Measurements from ENCODE around the gene AGBL5. TPM values are rescaled to one million over a fixed set of nuclear protein-coding genes. Genes with fewer than 3 reads are reported as not detected.
A peak's percentile ranks its signal among the peaks of the same experiment; 100 is the strongest.

AGBL5 gene
- total and polyA plus RNA-seq, 9 of the 15 experiments (the other 6 are each of a cell fraction or from before 2014, with no cell fraction given): 3.3 to 52.7 (median 26.2) TPM

DNA sequence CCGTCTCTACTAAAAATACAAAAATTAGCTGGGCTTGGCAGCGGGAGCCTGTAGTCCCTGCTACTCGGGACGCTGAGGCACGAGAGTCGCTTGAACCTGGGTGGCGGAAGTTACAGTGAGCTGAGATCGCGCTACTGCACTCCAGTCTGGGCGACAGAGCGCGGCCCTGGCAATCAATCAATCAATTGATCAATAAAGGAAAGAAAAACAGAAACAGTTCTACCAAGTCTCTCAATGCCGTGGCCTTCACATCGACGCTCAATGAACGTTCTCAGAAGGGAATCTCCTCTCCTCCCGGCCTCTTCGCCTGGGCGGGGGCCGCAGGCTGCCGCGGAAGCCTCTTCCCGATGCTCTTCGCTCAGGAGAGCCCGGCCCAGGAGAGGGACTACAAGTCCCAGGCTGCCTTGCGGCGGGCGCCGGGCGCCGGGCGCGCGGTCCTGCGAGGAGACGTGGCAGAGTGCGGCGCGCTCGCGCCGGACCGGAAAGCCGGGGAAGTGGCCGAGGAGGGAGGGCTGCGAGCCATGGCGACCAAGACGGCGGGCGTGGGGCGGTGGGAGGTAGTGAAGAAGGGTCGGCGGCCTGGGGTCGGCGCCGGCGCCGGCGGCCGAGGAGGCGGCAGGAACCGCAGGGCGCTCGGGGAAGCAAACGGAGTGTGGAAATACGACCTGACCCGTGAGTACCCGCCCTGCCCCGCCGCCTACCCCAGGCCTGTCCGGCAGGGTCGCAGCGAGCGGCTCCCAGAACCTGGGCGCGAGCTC lies 18.8 kb upstream of the AGBL5 start, which contains the start of gene TMEM214 (continued):
- TF ChIP-seq CCAR2 (IDR thresholded peaks at IDR 0.05; ENCODE audit: low read depth, low read length) (no peak), MYNN (IDR thresholded peaks at IDR 0.05) (no peak), MYNN (CRISPR knock-in tag; IDR thresholded peaks at IDR 0.05) (no peak), PHB2 (IDR thresholded peaks at IDR 0.05; ENCODE audit: low read depth) (no peak), GATAD2A (IDR thresholded peaks at IDR 0.05) (no peak), ZNF584 (CRISPR knock-in tag; IDR thresholded peaks at IDR 0.05; ENCODE audit: low read depth) (no peak), JUNB (CRISPR knock-in tag; conservative IDR thresholded peaks at IDR 0.05) (no peak), ZNF644 (tag; IDR thresholded peaks at IDR 0.05; ENCODE audit: low read depth) (no peak), RFX5 (IDR thresholded peaks at IDR 0.05; ENCODE audit: low read depth, low read length) (no peak), NCOA6 (IDR thresholded peaks at IDR 0.05) (no peak), CTBP1 (IDR thresholded peaks at IDR 0.05; ENCODE audit: borderline replicate concordance) (peak; percentile 58; the same call in 1 of the 2 replicates), SP1 (CRISPR knock-in tag; IDR thresholded peaks at IDR 0.05) (no peak), TAL1 (IDR thresholded peaks at IDR 0.05) (no peak), SIN3B (IDR thresholded peaks at IDR 0.05; ENCODE audit: low read depth) (0 out of 2 replicates have a peak, but pooled peaks have one; percentile 39)
- TF ChIP-seq, protein P1, sequence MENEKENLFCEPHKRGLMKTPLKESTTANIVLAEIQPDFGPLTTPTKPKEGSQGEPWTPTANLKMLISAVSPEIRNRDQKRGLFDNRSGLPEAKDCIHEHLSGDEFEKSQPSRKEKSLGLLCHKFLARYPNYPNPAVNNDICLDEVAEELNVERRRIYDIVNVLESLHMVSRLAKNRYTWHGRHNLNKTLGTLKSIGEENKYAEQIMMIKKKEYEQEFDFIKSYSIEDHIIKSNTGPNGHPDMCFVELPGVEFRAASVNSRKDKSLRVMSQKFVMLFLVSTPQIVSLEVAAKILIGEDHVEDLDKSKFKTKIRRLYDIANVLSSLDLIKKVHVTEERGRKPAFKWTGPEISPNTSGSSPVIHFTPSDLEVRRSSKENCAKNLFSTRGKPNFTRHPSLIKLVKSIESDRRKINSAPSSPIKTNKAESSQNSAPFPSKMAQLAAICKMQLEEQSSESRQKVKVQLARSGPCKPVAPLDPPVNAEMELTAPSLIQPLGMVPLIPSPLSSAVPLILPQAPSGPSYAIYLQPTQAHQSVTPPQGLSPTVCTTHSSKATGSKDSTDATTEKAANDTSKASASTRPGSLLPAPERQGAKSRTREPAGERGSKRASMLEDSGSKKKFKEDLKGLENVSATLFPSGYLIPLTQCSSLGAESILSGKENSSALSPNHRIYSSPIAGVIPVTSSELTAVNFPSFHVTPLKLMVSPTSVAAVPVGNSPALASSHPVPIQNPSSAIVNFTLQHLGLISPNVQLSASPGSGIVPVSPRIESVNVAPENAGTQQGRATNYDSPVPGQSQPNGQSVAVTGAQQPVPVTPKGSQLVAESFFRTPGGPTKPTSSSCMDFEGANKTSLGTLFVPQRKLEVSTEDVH (IDR thresholded peaks at IDR 0.05; ENCODE audit: low read depth, partially characterized antibody): no peak
- TF ChIP-seq, protein P2, sequence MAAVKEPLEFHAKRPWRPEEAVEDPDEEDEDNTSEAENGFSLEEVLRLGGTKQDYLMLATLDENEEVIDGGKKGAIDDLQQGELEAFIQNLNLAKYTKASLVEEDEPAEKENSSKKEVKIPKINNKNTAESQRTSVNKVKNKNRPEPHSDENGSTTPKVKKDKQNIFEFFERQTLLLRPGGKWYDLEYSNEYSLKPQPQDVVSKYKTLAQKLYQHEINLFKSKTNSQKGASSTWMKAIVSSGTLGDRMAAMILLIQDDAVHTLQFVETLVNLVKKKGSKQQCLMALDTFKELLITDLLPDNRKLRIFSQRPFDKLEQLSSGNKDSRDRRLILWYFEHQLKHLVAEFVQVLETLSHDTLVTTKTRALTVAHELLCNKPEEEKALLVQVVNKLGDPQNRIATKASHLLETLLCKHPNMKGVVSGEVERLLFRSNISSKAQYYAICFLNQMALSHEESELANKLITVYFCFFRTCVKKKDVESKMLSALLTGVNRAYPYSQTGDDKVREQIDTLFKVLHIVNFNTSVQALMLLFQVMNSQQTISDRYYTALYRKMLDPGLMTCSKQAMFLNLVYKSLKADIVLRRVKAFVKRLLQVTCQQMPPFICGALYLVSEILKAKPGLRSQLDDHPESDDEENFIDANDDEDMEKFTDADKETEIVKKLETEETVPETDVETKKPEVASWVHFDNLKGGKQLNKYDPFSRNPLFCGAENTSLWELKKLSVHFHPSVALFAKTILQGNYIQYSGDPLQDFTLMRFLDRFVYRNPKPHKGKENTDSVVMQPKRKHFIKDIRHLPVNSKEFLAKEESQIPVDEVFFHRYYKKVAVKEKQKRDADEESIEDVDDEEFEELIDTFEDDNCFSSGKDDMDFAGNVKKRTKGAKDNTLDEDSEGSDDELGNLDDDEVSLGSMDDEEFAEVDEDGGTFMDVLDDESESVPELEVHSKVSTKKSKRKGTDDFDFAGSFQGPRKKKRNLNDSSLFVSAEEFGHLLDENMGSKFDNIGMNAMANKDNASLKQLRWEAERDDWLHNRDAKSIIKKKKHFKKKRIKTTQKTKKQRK (IDR thresholded peaks at IDR 0.05; ENCODE audit: borderline replicate concordance, low read depth, low read length): no peak
- TF ChIP-seq, protein P3, sequence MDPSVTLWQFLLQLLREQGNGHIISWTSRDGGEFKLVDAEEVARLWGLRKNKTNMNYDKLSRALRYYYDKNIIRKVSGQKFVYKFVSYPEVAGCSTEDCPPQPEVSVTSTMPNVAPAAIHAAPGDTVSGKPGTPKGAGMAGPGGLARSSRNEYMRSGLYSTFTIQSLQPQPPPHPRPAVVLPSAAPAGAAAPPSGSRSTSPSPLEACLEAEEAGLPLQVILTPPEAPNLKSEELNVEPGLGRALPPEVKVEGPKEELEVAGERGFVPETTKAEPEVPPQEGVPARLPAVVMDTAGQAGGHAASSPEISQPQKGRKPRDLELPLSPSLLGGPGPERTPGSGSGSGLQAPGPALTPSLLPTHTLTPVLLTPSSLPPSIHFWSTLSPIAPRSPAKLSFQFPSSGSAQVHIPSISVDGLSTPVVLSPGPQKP (CRISPR knock-in tag; IDR thresholded peaks at IDR 0.05): no peak
- TF ChIP-seq, protein P4, sequence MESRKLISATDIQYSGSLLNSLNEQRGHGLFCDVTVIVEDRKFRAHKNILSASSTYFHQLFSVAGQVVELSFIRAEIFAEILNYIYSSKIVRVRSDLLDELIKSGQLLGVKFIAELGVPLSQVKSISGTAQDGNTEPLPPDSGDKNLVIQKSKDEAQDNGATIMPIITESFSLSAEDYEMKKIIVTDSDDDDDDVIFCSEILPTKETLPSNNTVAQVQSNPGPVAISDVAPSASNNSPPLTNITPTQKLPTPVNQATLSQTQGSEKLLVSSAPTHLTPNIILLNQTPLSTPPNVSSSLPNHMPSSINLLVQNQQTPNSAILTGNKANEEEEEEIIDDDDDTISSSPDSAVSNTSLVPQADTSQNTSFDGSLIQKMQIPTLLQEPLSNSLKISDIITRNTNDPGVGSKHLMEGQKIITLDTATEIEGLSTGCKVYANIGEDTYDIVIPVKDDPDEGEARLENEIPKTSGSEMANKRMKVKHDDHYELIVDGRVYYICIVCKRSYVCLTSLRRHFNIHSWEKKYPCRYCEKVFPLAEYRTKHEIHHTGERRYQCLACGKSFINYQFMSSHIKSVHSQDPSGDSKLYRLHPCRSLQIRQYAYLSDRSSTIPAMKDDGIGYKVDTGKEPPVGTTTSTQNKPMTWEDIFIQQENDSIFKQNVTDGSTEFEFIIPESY (CRISPR knock-in tag; IDR thresholded peaks at IDR 0.05): no peak
